ENCODE data around the gene MESP1. TPM values are rescaled to one million over a fixed set of nuclear protein-coding genes. Genes with fewer than 3 reads are reported as not detected.

MESP1 gene
- total and polyA plus RNA-seq, 2 of the 13 experiments (the other 11 are each of a cell fraction or from before 2014, with no cell fraction given), result not detected

GRCh38 chr15:89761009-89761831, 10.2 kb upstream of the MESP1 start (continued):
- TF ChIP-seq ZNF556 (CRISPR knock-in tag; IDR thresholded peaks at IDR 0.05; ENCODE audit: borderline replicate concordance) (peak; percentile 69; the same call in 1 of the 2 replicates), SNAPC2 (CRISPR knock-in tag; IDR thresholded peaks at IDR 0.05) (no peak), ZNF782 (CRISPR knock-in tag; IDR thresholded peaks at IDR 0.05; ENCODE audit: borderline replicate concordance) (0 out of 2 replicates have a peak, but pooled peaks have one; percentile 35), JUNB (CRISPR knock-in tag; IDR thresholded peaks at IDR 0.05; ENCODE audit: borderline replicate concordance) (no peak), ARNT (IDR thresholded peaks at IDR 0.05) (no peak), ZNF552 (CRISPR knock-in tag; IDR thresholded peaks at IDR 0.05; ENCODE audit: borderline replicate concordance) (no peak), ZNF746 (CRISPR knock-in tag; IDR thresholded peaks at IDR 0.05) (peak; percentile 36; the same call in 1 of the 2 replicates), ZNF343 (CRISPR knock-in tag; IDR thresholded peaks at IDR 0.05) (0 out of 2 replicates have a peak, but pooled peaks have one; percentile 55), STAT5B (CRISPR knock-in tag; IDR thresholded peaks at IDR 0.05) (no peak), IKZF4 (CRISPR knock-in tag; IDR thresholded peaks at IDR 0.05; ENCODE audit: borderline replicate concordance, low read depth, not compliant biosample characterization) (no peak)
- TF ChIP-seq, protein P1, sequence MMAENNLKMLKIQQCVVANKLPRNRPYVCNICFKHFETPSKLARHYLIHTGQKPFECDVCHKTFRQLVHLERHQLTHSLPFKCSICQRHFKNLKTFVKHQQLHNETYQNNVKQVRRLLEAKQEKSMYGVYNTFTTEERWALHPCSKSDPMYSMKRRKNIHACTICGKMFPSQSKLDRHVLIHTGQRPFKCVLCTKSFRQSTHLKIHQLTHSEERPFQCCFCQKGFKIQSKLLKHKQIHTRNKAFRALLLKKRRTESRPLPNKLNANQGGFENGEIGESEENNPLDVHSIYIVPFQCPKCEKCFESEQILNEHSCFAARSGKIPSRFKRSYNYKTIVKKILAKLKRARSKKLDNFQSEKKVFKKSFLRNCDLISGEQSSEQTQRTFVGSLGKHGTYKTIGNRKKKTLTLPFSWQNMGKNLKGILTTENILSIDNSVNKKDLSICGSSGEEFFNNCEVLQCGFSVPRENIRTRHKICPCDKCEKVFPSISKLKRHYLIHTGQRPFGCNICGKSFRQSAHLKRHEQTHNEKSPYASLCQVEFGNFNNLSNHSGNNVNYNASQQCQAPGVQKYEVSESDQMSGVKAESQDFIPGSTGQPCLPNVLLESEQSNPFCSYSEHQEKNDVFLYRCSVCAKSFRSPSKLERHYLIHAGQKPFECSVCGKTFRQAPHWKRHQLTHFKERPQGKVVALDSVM (CRISPR knock-in tag; IDR thresholded peaks at IDR 0.05), result no peak
- TF ChIP-seq, protein P2, sequence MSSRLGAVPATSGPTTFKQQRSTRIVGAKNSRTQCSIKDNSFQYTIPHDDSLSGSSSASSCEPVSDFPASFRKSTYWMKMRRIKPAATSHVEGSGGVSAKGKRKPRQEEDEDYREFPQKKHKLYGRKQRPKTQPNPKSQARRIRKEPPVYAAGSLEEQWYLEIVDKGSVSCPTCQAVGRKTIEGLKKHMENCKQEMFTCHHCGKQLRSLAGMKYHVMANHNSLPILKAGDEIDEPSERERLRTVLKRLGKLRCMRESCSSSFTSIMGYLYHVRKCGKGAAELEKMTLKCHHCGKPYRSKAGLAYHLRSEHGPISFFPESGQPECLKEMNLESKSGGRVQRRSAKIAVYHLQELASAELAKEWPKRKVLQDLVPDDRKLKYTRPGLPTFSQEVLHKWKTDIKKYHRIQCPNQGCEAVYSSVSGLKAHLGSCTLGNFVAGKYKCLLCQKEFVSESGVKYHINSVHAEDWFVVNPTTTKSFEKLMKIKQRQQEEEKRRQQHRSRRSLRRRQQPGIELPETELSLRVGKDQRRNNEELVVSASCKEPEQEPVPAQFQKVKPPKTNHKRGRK (CRISPR knock-in tag; IDR thresholded peaks at IDR 0.05), result 0 out of 2 replicates have a peak, but pooled peaks have one; percentile 55

All from HepG2 (cell line).